Measurements from ENCODE around the gene FRMD3.

DNA sequence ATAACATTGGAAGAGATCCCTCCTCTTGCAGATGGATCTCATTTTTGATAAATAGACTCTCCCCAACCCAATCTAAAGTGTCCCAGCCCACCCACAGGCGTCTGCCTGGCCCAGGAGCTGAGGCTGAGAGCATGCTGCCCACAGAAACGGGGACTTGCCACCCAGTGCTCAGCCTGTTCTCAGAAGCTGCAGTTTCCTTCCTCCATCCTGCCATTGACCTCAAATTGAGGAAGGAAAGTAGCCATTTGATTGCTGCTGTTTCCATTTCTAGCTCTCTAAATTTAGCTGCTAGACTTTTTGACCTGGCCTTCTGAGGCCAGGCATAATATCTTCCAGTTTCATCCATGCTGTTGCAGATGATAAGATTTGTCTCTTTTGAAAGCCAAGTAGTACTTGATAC is 31.1 kb upstream of the FRMD3 start:
- TF ChIP-seq, protein P1, sequence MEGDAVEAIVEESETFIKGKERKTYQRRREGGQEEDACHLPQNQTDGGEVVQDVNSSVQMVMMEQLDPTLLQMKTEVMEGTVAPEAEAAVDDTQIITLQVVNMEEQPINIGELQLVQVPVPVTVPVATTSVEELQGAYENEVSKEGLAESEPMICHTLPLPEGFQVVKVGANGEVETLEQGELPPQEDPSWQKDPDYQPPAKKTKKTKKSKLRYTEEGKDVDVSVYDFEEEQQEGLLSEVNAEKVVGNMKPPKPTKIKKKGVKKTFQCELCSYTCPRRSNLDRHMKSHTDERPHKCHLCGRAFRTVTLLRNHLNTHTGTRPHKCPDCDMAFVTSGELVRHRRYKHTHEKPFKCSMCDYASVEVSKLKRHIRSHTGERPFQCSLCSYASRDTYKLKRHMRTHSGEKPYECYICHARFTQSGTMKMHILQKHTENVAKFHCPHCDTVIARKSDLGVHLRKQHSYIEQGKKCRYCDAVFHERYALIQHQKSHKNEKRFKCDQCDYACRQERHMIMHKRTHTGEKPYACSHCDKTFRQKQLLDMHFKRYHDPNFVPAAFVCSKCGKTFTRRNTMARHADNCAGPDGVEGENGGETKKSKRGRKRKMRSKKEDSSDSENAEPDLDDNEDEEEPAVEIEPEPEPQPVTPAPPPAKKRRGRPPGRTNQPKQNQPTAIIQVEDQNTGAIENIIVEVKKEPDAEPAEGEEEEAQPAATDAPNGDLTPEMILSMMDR (IDR thresholded peaks at IDR 0.05) = no peak
- TF ChIP-seq POLR2A (IDR thresholded peaks at IDR 0.05) = no peak
